K562 (cell line): Measurements from ENCODE around the gene TRIM40. TPM values are rescaled to one million over a fixed set of nuclear protein-coding genes. Genes with fewer than 3 reads are reported as not detected.

ENCODE experiments used
- CBX1 ChIP-seq: sonication (generic); IDR thresholded peaks from 2 replicates; pipeline ENCODE4 v1.6.1; 2016; ENCODE audit warnings: antibody characterized with exemption, low read depth, mild to moderate bottlenecking
- JUND ChIP-seq, 2 experiments: IDR thresholded peaks; 2 replicates in 1 of 2; 3 replicates in 1 of 2; pipeline ENCODE4 v1.6.1; 2011; ENCODE audit warnings: borderline replicate concordance in 2 of 2, low read depth in 2 of 2, low read length in 2 of 2, improper control_type of control experiment in 1 of 2, missing biosample characterization in 1 of 2, missing genetic modification characterization in 1 of 2, missing genetic modification reagents in 1 of 2
- NR1H2 ChIP-seq: sonication (generic); formaldehyde crosslinking; IDR thresholded peaks from 2 replicates; pipeline ENCODE4 v1.4.0; 2020; ENCODE audit warnings: mild to moderate bottlenecking, missing genetic modification reagents
- TAF15 ChIP-seq: fragments of 200-400 bp; formaldehyde crosslinking; IDR thresholded peaks from 2 replicates; pipeline ENCODE4 v1.6.1; 2017; ENCODE audit warnings: mild to moderate bottlenecking, low read depth, low read length, moderate library complexity
- U2AF1 ChIP-seq: fragments of 200-400 bp; formaldehyde crosslinking; optimal IDR thresholded peaks from 2 replicates; pipeline ENCODE3; 2017; ENCODE audit warnings: mild to moderate bottlenecking, low read depth, low read length, moderate library complexity
- ZFP1 ChIP-seq: fragments of 450-650 bp; formaldehyde crosslinking; IDR thresholded peaks from 2 replicates; pipeline ENCODE4 v1.4.0; 2020; ENCODE audit warnings: mild to moderate bottlenecking, mixed read lengths
- polyA plus RNA-seq, 8 experiments: library from polyadenylated mRNA; depleted of rRNA in 4 of 8; stranded (reverse) in 5 of 8; unstranded in 3 of 8; fragments of >200 nt; fragmentation: Nextera tagmentation in 2 of 8; fragmentation: Illumina TruSeq in 1 of 8; extraction: Ambion mirVana in 2 of 8; extraction: Trizol in 1 of 8; gene quantifications; 2 replicates each; pipeline versions ENCODE4 v1.2.1 to v1.2.3, GENCODE V29; 2011 to 2014; ENCODE audit warnings: inconsistent platforms in 1 of 8, missing spikeins in 1 of 8
- total RNA-seq, 7 experiments: library from RNA; depleted of rRNA in 6 of 7; stranded (reverse); fragments of >200 nt in 6 of 7; fragmentation: Illumina TruSeq in 2 of 7; extraction: Trizol in 2 of 7; gene quantifications; 2 replicates each; pipeline versions ENCODE4 v1.2.1 to v1.2.3, GENCODE V29; 2011 to 2021; ENCODE audit warnings: low replicate concordance in 1 of 7
- TF ChIP-seq, protein P1 (sequence below): fragments of 250-450 bp; sonication (Bioruptor Pico); IDR thresholded peaks from 2 replicates; pipeline ENCODE4 v1.8.0; 2021; ENCODE audit warnings: borderline replicate concordance, mild to moderate bottlenecking, moderate library complexity; ENCODE audit not compliant: poor library complexity, severe bottlenecking
- TF ChIP-seq, protein P2 (sequence below): fragments of 250-450 bp; sonication (Bioruptor Pico); IDR thresholded peaks from 2 replicates; pipeline ENCODE4 v1.8.0; 2022; ENCODE audit warnings: inconsistent platforms, mild to moderate bottlenecking, moderate library complexity, borderline replicate concordance

The TRIM40 gene
- total and polyA plus RNA-seq, 9 of the 15 experiments (the other 6 are each of a cell fraction or from before 2014, with no cell fraction given), result 0.04 to 0.08 TPM; not detected in 7

DNA sequence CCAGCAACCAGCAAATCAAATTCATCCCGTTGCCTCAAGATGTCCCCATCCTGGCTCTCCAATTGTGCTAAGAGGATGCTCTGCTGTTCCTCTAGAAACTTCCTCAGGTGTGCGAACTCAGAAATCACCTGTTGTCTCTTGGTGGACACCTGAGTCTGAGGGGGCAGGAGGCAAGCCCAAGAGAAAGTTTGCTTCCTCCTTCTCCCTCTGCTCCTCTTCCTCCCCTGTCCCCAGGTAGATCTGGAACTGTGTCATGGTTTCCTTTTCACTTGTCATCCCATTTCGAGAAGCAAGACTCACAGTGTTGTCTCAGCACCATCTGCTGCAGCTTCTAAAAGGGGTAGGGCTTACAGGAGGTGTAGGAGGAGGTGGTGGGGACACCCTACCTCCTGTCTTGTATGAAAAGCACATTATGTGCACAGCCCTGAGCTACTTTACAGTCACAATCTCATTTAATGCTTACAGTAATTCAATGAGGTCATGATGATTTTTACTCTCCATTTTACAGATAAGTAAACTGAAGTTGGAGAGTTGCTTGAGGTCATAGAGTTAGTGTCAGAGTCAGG lies 22.6 kb downstream of the TRIM40 start (continued):
- TF ChIP-seq, protein P1, sequence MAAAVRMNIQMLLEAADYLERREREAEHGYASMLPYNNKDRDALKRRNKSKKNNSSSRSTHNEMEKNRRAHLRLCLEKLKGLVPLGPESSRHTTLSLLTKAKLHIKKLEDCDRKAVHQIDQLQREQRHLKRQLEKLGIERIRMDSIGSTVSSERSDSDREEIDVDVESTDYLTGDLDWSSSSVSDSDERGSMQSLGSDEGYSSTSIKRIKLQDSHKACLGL (CRISPR knock-in tag), result no peak
- TF ChIP-seq TAF15, result no peak
- no peak for TF ChIP-seq U2AF1
- no peak for TF ChIP-seq NR1H2 (CRISPR knock-in tag)
- TF ChIP-seq, protein P2, sequence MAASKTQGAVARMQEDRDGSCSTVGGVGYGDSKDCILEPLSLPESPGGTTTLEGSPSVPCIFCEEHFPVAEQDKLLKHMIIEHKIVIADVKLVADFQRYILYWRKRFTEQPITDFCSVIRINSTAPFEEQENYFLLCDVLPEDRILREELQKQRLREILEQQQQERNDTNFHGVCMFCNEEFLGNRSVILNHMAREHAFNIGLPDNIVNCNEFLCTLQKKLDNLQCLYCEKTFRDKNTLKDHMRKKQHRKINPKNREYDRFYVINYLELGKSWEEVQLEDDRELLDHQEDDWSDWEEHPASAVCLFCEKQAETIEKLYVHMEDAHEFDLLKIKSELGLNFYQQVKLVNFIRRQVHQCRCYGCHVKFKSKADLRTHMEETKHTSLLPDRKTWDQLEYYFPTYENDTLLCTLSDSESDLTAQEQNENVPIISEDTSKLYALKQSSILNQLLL (CRISPR knock-in tag), result no peak
- TF ChIP-seq CBX1, result no peak
- no peak for TF ChIP-seq JUND (IDR thresholded peaks at IDR 0.05; ENCODE audit: borderline replicate concordance, low read depth, low read length)
- no peak for TF ChIP-seq JUND (tag; IDR thresholded peaks at IDR 0.05; ENCODE audit: borderline replicate concordance, low read depth, low read length)
- TF ChIP-seq ZFP1 (CRISPR knock-in tag), result no peak
